Measurements from ENCODE around the gene VMO1. TPM values are rescaled to one million over a fixed set of nuclear protein-coding genes. Genes with fewer than 3 reads are reported as not detected.
"Not testable (repeated sequence)": the region's sequence is repeated elsewhere in the genome, so short reads cannot be mapped to it uniquely, and the experiment has no call there.

VMO1 gene, protein sequence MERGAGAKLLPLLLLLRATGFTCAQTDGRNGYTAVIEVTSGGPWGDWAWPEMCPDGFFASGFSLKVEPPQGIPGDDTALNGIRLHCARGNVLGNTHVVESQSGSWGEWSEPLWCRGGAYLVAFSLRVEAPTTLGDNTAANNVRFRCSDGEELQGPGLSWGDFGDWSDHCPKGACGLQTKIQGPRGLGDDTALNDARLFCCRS
- polyA plus RNA-seq (ENCODE audit: insufficient read length in 4 of 4), result under 1 TPM; 0.42 to 0.74 (median 0.65) TPM

DNA sequence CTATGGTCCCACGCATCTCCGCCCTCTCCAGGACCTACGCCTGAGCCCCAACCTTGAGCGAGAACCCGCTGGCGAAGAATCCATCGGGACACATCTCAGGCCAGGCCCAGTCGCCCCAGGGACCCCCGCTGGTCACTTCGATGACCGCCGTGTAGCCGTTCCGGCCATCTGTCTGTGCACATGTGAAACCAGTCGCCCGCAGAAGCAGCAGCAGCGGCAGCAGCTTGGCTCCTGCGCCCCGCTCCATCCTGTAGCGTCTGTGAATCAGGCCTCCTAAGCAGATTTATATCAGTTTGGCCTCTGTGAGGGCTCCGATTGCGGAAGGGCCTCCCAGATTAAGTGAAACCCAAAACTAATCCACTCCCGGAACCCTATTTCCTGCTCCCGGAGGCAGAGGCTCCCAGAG lies at the start of gene VMO1:
TSS of gene VMO1 (minus strand) at position 259 of the 406 bp plus-strand sequence. CDS start at position 247, 12 bp downstream.
- DNase-seq (ENCODE audit: low read depth in 4 of 4, low spot score in 2 of 4), result no peak

DNA sequence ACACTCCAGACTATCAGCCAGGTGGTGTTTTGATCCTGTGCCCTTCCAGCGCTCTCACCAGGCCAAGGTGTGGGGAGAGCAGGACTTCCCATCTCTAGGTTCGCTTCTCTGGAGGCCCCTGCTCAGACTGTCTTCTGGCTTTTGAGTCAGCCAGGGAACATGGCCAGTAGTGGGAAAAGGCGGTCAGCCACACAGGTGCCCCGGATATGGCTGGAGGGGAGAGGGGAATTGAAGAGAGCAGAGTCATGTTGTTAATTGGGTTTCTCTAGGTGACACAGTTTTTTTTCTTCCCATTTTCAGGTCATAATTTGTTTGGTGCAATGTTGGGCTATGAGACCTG lies 48.5 kb upstream of the VMO1 start:
- DNase-seq (ENCODE audit: low read depth in 4 of 4, low spot score in 2 of 4), result no peak

DNA sequence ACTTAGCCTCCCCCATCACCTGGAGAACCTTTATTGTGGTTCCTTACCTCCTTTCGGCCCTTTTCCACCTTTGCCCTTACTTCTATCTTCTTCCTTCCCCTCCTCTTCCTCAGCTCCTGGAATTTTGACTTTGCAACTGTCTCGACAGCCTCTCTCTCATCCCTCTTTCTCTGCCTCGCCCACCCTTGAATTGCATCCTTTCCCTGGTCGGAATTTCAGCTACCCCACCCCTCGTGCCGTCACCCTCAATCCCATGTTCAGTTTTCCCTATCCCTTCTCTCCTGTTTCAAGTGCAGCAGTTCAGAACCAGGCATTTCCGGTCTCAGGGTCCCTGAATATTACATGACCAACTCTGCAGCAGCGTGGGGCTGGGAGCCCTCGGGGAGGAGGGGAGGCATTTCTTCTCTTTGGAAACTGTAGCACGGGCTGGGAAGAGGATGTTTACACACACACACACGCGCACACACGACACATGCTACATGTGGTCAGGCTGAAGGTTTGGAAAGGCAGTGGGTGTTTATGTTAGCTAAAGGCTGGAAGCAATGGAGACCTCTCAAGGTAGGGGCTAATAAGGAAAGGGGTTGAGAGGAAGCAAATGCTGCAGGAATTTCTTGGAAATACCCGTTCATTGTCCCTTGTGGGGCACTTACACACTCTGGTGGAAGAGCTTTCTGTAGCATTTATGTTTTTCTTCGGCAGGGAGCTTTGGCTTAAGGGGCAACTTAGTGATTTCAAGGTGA lies 47.9 kb upstream of the VMO1 start:
- peak in 2 of 4 donors; percentile 53 to 64 for DNase-seq (ENCODE audit: low read depth in 4 of 4, low spot score in 2 of 4)

DNA sequence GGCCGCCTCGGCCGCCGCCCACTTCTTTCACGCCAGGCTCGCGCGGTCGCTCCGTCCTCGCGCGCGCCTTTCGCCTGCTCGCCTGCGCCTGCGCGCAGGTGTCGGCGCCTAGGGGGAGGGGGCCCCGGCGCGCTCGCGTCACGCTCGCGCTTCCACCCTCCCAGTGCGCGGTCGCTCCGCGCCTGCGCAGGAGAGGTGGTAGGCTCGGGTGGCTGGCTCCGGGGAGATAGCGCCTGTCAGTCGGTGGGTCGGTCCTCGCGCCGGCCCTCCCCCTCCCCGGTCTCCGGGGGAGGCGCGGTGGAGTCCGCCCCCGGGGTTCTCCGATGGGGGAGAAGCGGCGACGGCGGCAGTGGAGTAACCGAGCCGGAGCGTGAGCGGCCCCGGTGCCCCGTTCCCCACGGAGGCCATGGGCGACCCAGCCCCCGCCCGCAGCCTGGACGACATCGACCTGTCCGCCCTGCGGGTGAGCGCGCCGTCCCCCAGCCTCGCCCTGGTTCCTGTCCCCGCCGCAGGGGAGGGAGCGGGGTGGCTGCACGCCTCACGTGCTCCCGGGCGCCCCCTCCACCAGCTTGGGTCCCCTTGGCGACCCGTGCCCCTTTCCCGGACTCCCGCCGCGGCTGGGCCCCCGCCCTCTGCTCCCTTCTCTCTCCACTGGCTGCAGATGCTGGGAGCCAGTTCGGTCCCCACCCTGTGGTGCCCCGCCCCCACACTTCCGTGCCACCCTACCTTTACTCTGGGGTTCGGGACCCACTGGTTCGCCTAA lies 47.2 kb upstream of the VMO1 start, which contains the start of gene MINK1:
TSS of gene MINK1 (plus strand) at position 163 of the 763 bp plus-strand sequence. CDS start at position 407, 244 bp downstream.
- peak; percentile 77 to 94 (median 90) for DNase-seq (ENCODE audit: low read depth in 4 of 4, low spot score in 2 of 4)

DNA sequence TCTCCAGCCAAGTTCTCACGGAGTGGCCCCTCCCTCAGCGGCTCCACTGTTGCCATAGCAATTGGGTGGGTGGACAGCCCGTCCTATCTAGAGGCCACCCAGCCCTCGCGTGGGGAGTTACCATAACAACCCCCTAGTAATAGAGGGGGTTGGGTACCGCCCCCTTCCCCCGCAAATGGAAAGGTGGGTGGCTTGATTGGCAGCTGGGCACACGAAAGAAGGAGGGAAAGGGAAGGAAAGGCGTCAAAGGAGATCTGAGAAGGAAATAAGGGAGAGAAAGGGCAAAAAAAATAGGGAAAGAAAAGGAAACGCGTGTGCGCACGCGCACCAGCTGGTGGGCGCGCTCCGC lies 46.6 kb upstream of the VMO1 start:
- DNase-seq (ENCODE audit: low read depth in 4 of 4, low spot score in 2 of 4), result not testable (repeated sequence)

DNA sequence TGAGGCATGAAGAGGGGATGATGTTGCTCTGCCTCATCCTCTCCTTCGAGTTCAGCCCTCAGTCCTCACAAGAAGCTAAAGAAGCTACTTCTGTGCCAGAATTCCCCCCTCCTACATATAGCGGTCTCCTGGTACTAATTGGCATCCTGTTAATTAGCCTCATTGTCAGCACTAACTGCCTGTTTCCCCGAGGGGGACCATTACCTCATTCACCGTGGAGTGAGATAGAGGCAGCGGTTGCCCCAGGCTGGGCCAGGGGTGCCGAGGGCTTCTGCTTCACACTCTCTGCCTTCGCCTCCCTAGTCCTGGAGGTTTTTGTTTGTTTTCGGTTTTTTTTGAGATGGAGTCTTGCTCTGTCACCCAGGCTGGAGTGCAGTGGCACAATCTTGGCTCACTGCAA lies 41.2 kb upstream of the VMO1 start:
- no peak for DNase-seq (ENCODE audit: low read depth in 4 of 4, low spot score in 2 of 4)

DNA sequence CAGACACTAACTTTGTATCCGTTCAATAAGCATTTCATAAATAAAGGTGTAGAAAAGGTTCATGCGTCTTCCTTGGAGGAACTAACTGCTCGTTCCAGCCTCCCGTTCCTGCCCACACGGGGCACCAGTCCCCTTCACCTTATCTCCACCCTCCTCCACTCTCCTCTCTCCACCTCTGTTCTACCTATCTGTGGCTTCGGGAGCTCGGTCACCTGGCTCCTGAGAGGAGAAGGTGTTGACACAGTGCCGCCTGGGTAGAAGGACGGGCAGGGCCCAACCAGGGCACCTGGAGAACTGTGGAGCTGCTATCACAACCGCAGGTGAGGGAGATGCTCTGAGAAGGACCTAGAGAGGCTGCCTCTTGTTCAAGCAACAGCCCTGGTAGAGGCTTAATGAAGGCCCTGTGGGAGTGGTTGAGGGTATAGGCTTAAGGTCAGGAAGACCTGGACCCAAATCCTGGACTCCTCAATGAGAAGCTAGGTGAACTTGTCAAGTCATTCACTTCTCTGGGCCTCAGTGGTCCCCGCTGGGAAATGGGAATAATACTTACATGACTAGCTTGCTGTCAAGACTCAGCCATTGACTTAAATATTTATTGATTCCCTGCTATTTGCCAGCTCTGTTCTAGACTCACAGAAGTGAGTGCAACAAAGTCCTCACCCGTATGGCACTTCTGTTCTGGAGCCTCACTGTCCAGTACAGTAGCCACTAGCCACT lies 37.4 kb upstream of the VMO1 start:
- DNase-seq (ENCODE audit: low read depth in 4 of 4, low spot score in 2 of 4), result no peak

DNA sequence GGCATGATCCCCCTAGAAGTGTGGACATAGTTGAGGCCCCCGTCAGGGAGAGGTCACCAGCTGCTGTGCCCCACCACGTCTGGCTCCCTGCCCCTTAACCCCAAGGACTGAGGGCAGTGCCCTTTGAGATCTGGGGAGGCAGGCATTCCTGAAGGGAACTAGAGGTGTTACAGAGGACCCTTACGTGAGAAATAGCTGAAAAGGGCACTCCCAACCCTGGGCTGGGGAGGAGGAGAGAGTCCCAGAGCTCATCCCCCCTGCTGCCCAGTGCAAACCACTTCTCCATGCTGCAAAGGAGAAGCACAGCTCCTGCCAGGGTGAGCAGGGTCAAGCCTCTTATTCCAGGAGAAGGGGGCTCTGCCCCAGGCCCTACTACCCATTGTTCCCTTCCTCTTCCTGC lies 36.7 kb upstream of the VMO1 start:
- no peak for DNase-seq (ENCODE audit: low read depth in 4 of 4, low spot score in 2 of 4)

DNA sequence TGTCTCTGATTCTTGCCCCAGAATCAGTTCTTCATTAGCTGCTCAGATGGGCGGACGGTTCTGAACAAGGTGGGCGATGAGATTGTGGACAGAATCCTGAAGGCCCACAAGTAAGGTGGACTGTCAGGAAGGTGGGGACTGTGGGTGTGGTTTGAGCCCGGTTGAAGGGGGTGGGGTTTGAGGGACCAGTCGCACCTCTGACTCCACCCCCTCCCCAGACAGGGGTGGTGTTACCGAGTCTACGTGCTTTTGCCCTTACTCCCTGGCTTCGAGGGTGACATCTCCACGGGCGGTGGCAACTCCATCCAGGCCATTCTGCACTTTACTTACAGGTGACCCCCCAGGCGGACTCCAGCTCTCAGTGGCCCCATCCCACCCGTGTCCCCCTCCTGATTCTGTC lies 32.1 kb upstream of the VMO1 start:
- no peak for DNase-seq (ENCODE audit: low read depth in 4 of 4, low spot score in 2 of 4)

DNA sequence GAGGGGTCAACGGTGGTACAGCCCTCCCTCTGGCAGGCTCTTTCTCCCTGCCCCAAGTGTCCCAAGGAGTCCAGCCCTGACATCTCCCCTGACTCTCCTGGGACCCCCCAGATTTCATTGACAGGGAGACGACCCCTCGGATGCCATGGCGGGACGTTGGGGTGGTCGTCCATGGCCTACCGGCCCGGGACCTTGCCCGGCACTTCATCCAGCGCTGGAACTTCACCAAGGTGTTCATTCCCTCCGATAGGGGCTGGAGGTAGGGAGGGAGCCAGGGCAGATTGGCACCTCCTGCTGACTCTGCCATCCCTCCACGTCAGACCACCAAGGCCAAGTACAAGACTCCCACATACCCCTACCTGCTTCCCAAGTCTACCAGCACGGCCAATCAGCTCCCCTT lies 30.7 kb upstream of the VMO1 start:
- DNase-seq (ENCODE audit: low read depth in 4 of 4, low spot score in 2 of 4), result no peak

DNA sequence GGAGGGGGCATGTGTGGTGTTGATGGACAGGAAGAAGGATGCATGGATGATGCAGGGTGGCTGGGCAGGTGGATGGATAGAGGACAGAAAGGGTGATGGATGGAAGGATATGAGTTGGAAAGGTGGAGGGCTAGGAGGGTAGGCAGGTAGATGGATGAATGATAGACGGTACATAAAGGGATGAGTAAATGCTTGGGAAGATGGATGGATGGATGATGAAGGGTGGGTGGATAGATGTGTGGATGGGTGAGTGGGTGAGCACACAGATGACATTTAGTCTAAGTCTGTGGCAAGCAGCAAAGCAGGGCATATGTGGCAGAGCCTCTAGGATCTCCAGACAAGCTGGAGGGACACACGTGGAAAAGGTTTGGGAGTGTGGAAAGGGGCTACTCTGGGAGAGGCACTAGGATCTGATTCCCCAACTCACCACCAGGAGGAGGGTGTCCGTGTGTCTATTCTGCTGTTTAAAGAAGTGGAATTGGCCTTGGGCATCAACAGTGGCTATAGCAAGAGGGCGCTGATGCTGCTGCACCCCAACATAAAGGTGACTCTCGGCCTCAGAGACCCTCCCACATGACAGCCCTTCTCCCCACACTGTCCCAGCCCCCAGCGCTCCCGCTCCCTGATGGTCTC lies 29.0 kb upstream of the VMO1 start:
- DNase-seq (ENCODE audit: low read depth in 4 of 4, low spot score in 2 of 4), result no peak

DNA sequence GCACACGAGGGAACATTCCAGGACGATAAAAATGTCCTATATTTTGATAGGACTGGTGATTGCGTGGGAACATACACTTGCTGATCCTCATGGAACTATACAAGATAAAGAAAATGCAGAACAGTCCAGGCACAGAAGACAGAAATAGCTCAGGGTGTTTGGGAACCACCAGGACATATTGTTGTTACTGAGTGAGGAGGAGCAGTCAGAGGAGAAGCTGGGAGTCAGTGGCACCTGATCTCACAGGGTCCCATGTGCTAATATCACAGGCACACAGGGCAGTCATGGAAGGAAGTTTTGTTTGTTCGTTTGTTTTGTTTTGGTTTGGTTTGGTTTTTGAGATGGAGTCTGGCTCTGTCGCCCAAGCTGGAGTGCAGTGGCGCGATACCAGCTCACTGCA lies 26.5 kb upstream of the VMO1 start:
- no peak for DNase-seq (ENCODE audit: low read depth in 4 of 4, low spot score in 2 of 4)

DNA sequence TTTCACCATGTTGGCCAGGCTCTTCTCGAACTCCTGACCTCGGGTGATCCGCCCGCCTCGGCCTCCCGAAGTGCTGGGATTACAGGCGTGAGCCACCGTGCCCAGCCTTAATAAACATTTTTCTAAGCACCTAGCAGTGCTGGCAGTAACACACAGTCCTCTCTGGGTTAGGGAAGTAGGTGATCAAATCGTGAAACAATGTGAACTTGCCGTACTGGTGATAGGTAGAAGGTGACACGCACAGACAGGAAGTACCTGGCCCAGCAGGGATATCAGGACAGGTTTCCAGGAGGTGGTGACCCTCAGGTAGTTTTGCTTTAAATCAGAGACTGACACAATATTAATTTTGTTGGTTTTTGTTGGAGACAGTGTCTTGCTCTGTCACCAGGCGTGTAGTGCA lies 25.3 kb upstream of the VMO1 start:
- no peak for DNase-seq (ENCODE audit: low read depth in 4 of 4, low spot score in 2 of 4)

DNA sequence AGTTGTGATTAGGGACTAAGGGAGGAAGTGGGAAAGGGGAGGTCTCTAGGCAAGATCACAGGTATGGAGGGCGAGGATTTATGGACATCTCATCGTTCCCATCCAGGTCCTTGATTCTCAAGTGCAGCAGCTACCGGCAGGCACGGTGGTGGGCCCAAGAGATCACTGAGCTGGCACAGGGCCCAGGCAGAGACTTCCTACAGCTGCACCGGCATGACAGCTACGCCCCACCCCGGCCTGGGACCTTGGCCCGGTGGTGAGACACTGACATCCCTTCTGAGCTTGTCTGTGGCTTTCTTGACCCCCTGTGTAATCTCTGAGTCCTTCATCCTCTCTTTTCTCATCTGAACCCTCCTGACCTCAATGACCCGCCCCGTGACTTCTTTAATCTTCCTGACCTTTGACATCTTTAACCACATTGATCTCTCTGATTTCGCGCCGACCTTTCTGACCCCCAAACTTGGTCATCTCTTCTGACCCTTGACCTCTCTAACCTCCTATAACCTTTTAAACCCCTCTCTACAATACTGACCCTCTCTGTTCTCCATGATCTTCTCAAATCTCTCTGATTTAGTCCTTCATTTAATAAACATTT lies 24.6 kb upstream of the VMO1 start:
- no peak for DNase-seq (ENCODE audit: low read depth in 4 of 4, low spot score in 2 of 4)

DNA sequence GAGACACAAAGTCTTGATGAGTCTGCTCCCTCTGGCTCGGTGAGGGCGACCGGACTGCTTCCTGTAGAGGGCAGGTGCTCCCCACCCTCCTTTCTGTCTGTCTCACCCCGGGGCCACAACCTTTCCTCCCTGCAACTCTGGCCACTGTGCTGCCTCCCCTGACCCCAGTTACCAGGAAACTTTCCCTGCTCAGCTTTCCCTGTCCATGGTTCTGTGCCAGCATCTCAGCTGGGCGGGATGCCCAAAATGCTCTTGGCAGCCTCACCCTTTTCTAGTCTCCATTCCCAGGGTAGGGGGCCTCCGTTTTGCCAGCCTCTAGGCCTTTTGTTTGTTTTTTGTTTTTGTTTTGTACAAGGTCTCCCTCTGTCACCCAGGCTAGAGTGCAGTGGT lies 22.2 kb upstream of the VMO1 start:
- DNase-seq (ENCODE audit: low read depth in 4 of 4, low spot score in 2 of 4), result no peak

DNA sequence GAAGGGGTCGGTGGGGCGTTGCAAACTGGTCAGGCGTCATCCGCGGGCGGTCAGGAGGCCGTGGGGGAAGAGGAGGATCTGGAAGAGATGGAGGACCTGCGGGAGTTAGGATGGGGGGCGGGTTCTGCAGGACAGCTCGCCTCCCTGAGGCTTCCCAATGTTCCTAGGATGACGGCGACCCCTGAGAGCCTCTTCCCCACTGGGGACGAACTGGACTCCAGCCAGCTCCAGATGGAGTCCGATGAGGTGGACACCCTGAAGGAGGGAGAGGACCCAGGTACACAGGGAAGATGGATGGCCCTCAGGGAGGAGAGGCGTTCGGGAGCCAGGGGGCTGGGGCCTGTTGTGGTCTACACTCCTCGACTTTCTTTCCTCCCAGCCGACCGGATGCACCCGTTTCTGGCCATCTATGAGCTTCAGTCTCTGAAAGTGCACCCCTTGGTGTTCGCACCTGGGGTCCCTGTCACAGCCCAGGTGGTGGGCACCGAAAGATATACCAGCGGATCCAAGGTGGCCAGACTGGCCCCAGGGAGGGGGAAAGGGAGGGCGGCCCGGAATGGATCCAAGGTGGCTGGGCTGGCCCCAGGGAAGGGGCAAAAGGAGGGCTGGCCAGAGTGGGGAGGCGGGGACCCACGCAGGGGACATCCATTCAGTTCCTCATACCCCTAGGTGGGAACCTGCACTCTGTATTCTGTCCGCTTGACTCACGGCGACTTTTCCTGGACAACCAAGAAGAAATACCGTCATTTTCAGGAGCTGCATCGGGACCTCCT lies 21.6 kb upstream of the VMO1 start:
- no peak for DNase-seq (ENCODE audit: low read depth in 4 of 4, low spot score in 2 of 4)

DNA sequence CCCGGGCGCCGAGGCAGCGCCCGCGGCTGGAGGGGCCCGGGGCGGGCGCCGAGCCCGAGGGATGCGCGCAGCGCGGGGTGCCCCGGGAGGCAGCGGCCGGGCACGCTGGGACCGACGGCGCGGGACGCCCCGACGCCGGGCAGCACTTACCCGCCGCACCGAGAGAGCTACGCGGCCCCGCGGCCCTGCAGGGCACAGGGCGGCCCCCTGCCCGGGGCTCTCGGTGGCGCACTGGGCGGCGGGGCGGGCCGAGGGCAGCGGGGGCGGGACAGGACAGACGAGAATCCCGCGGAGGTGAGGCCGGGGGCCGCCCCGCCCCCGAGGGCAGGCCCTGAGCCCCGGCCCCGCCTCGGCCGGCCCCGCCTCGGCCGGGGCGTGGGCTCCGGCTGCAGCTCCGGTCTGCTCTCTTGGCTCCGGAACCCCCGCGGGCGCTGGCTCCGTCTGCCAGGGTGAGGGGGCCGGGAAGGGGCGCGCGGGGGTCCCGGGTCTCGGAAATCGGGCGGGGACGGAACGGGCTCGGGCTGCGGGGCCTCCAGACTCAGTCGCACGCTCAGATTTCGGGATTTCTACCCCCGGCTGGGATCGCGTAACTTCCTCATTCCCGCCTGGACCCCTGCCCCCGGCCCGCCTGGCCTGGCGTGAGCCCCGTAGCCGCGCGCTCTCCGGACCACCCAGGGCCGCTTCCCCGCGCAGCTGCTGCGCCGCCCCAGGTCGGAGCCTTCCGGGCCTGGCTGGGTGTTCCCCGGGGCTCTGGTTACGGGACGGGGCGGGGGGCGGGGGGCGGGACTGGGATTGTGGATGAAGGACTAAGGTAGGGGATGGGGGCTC lies 20.8 kb upstream of the VMO1 start, which contains the start of gene PLD2:
TSS of gene PLD2 (plus strand) at position 376 of the 828 bp plus-strand sequence. CDS start 621 bp downstream, outside the sequence.
- no peak for DNase-seq (ENCODE audit: low read depth in 4 of 4, low spot score in 2 of 4)

DNA sequence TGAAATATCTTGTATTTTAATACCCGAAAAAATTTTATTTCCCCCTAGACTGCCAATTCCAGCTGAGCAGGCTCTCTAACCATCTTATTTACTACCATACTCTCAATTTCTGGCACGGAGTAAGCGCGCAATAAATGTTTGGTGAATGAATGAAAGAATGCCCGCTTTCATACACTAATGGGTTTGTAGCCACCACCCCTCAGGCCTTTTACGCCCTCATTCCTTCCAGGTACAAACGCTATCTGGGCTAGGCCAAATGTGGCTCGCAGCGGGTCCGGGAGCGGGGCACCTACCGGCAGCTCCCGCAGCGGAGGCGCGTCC lies 20.3 kb upstream of the VMO1 start:
- no peak for DNase-seq (ENCODE audit: low read depth in 4 of 4, low spot score in 2 of 4)

DNA sequence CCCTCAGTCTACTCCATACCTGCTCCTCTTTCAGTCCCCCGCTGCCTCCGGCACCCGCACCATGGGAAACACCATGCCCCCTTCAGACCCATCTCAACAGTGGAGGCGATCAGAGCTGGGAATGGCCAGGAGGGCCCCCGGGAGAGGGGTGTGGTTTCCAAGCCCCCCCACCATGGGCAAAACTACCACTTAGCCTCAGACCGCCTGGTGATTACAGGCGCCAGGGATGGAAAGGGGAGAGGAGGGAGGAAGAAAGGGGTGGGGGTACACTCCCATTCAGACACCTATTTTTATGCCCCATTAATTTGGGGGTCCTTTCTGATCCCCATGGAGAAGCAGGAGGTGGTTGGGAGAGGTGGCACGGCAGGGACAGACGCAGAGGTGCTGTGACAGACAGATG lies 16.1 kb upstream of the VMO1 start, which contains the start of gene C17orf114:
TSS of gene C17orf114 (minus strand) at position 101 of the 400 bp plus-strand sequence.
- DNase-seq (ENCODE audit: low read depth in 4 of 4, low spot score in 2 of 4), result no peak
